ENCODE results near the gene LRRC27.
"Not testable (repeated sequence)": the region's sequence is repeated elsewhere in the genome, so short reads cannot be mapped to it uniquely, and the experiment has no call there.

LRRC27 gene

GRCh38 chr10:132376394-132376851 is 44.4 kb downstream of the LRRC27 start:
- DNase-seq (ENCODE audit: low read depth), result no peak
- TF ChIP-seq, protein P1, sequence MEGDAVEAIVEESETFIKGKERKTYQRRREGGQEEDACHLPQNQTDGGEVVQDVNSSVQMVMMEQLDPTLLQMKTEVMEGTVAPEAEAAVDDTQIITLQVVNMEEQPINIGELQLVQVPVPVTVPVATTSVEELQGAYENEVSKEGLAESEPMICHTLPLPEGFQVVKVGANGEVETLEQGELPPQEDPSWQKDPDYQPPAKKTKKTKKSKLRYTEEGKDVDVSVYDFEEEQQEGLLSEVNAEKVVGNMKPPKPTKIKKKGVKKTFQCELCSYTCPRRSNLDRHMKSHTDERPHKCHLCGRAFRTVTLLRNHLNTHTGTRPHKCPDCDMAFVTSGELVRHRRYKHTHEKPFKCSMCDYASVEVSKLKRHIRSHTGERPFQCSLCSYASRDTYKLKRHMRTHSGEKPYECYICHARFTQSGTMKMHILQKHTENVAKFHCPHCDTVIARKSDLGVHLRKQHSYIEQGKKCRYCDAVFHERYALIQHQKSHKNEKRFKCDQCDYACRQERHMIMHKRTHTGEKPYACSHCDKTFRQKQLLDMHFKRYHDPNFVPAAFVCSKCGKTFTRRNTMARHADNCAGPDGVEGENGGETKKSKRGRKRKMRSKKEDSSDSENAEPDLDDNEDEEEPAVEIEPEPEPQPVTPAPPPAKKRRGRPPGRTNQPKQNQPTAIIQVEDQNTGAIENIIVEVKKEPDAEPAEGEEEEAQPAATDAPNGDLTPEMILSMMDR (conservative IDR thresholded peaks at IDR 0.05; ENCODE audit: low read length), result no peak
- H3K4me3 ChIP-seq (ENCODE audit: low read length), result no peak overlapping the region

GRCh38 chr10:132377326-132377725 is 45.3 kb downstream of the LRRC27 start:
- TF ChIP-seq, protein P1 (conservative IDR thresholded peaks at IDR 0.05; ENCODE audit: low read length), result no peak
- no peak overlapping the region for H3K4me3 ChIP-seq (ENCODE audit: low read length)
- no peak for DNase-seq (ENCODE audit: low read depth)

DNA sequence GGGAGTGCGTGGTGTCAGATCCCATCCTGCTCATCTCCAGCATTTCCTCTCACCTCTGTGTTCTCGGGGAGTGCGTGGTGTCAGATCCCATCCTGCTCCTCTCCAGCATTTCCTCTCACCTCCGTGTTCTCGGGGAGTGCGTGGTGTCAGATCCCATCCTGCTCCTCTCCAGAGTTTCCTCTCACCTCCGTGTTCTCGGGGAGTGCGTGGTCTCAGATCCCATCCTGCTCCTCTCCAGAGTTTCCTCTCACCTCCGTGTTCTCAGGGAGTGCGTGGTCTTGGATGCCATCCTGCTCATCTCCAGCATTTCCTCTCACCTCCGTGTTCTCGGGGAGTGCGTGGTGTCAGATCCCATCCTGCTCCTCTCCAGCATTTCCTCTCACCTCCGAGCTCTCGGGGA is 47.0 kb downstream of the LRRC27 start:
- H3K4me3 ChIP-seq (ENCODE audit: low read length); DNase-seq (ENCODE audit: low read depth): not testable (repeated sequence)

GRCh38 chr10:132380986-132381385 is 49.0 kb downstream of the LRRC27 start:
- not testable (repeated sequence) for H3K4me3 ChIP-seq (ENCODE audit: low read length); DNase-seq (ENCODE audit: low read depth)

DNA sequence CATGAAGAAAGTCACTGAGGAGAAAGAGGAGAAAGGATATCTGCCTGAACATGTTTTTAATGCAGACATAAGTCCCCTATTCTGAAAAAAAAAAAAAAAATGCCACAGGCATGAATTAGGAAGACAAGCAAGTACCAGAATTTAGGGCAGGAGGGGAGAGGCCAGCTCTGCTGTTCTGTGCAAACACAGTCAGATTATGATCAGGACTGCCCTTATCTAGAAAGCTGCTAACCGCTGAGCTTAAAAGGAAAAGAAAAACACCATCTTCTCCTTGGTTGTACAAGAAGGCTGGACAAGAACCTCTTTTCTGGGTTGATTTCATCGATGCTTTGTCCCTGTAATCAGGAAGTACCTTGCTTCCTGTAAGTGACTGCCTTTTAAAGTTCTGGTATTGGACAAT is 49.7 kb downstream of the LRRC27 start:
- TF ChIP-seq, protein P1 (conservative IDR thresholded peaks at IDR 0.05; ENCODE audit: low read length), result no peak
- peak; percentile 18 for DNase-seq (ENCODE audit: low read depth)
- no peak overlapping the region for H3K4me3 ChIP-seq (ENCODE audit: low read length)

- DNase-seq (ENCODE audit: low read depth), result peak; percentile 98
- no peak overlapping the region for H3K4me3 ChIP-seq (ENCODE audit: low read length)
- TF ChIP-seq, protein P1 (conservative IDR thresholded peaks at IDR 0.05; ENCODE audit: low read length), result no peak; the same call in 1 of the 2 replicates
Measured at GRCh38 chr10:132382231-132382922, 50.4 kb downstream of the LRRC27 start.

DNA sequence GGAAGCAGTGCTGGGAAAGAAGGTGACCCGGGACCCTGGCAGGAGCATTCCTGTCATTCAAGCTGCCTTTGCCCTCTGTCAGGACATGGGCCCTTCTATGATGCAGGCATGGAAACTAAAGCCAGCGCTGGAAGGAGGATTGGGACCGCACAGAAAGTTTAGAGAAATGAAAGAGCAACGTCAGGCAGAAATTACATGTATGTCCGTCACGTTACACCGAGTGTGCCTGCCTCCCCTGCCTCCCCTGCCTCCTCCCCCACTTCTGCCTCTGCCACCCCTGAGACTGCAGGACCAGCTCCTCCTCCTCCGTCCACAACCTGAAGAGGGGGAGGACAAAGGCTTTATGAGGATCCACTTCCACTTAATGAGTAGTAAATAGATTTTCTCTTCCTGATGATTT is 51.1 kb downstream of the LRRC27 start:
- H3K4me3 ChIP-seq (ENCODE audit: low read length), result no peak overlapping the region
- TF ChIP-seq, protein P1 (conservative IDR thresholded peaks at IDR 0.05; ENCODE audit: low read length), result no peak
- no peak for DNase-seq (ENCODE audit: low read depth)

DNA sequence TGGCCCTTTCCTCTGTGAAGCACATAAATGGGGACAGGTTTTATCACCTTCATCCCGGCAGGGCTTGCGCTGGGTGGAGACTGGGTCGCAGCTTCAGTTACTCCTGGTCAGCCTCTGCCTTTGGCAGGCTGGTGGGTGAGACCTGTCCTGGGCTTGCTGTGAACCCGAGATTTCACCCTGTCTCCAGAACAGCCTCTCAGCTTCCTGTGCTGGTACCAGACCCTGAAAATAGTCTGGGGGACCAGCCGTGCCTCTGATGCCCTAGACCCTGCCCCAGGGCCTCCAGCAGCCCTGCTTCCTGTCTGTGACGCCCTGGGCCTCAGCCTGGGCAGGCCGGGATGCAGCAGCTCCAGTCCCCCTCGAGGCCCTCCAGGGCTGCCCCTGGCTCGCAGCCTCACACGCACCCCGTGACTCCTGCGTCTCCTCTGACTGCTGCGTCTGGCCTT is 51.8 kb downstream of the LRRC27 start:
- DNase-seq (ENCODE audit: low read depth), result no peak
- TF ChIP-seq, protein P1 (conservative IDR thresholded peaks at IDR 0.05; ENCODE audit: low read length), result no peak
- H3K4me3 ChIP-seq (ENCODE audit: low read length), result no peak overlapping the region
